Measurements from ENCODE around the gene PTH. TPM values are rescaled to one million over a fixed set of nuclear protein-coding genes. Genes with fewer than 3 reads are reported as not detected.

PTH gene
- total and polyA plus RNA-seq, 4 donors = not detected

GRCh38 chr11:13525257-13525656 is 29.5 kb upstream of the PTH start:
- Histone ChIP-seq H3K9me3 (ENCODE audit: control insufficient read depth in 4 of 4, low read length in 3 of 4) (no peaks in the 10 kb centered on the region), H3K4me1 (ENCODE audit: control insufficient read depth in 4 of 4, insufficient read depth in 4 of 4, low read length in 3 of 4) (no peaks in the 10 kb centered on the region), H3K4me3 (ENCODE audit: low read depth in 1 of 3, low read length in 3 of 3) (no peak overlapping the region), H3K9ac (ENCODE audit: low read depth in 1 of 2, low read length in 2 of 2) (no peak overlapping the region), H3K27ac (ENCODE audit: low read depth in 1 of 2, low read length in 2 of 2) (no peak overlapping the region), H3K27me3 (ENCODE audit: control insufficient read depth in 4 of 4, insufficient read depth in 4 of 4, low read length in 3 of 4) (no peaks in the 10 kb centered on the region), H3K36me3 (ENCODE audit: control insufficient read depth in 4 of 4, insufficient read depth in 3 of 4, low read depth in 1 of 4, low read length in 3 of 4) (no peaks in the 10 kb centered on the region)
- DNase-seq (ENCODE audit: low spot score) = no peak
- TF ChIP-seq, protein P1, sequence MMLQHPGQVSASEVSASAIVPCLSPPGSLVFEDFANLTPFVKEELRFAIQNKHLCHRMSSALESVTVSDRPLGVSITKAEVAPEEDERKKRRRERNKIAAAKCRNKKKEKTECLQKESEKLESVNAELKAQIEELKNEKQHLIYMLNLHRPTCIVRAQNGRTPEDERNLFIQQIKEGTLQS (IDR thresholded peaks at IDR 0.05) = no peak
- TF ChIP-seq HNF4G (IDR thresholded peaks at IDR 0.05) (no peak), GABPA (IDR thresholded peaks at IDR 0.05 in 1 of 2, conservative IDR thresholded peaks at IDR 0.05 in 1 of 2) (no peak), TAF1 (conservative IDR thresholded peaks at IDR 0.05) (no peak), EGR1 (IDR thresholded peaks at IDR 0.05; ENCODE audit: low read depth in 2 of 2) (no peak), FOXA2 (IDR thresholded peaks at IDR 0.05) (no peak), RXRA (IDR thresholded peaks at IDR 0.05) (no peak)
- TF ChIP-seq, protein P2, sequence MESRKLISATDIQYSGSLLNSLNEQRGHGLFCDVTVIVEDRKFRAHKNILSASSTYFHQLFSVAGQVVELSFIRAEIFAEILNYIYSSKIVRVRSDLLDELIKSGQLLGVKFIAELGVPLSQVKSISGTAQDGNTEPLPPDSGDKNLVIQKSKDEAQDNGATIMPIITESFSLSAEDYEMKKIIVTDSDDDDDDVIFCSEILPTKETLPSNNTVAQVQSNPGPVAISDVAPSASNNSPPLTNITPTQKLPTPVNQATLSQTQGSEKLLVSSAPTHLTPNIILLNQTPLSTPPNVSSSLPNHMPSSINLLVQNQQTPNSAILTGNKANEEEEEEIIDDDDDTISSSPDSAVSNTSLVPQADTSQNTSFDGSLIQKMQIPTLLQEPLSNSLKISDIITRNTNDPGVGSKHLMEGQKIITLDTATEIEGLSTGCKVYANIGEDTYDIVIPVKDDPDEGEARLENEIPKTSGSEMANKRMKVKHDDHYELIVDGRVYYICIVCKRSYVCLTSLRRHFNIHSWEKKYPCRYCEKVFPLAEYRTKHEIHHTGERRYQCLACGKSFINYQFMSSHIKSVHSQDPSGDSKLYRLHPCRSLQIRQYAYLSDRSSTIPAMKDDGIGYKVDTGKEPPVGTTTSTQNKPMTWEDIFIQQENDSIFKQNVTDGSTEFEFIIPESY (IDR thresholded peaks at IDR 0.05) = no peak
- 80% methylated on average over 2 of the region's 2 CpGs for WGBS

GRCh38 chr11:13503393-13503792 is 7.6 kb upstream of the PTH start:
- no peak for DNase-seq (ENCODE audit: low spot score)
- no peaks in the 10 kb centered on the region for H3K27me3 ChIP-seq (ENCODE audit: control insufficient read depth in 4 of 4, insufficient read depth in 4 of 4, low read length in 3 of 4)
- 90% methylated on average over 1 of the region's 1 CpG for WGBS

More at GRCh38 chr11:13503393-13503792, 7.6 kb upstream of the PTH start:
- TF ChIP-seq, protein P1 (IDR thresholded peaks at IDR 0.05) = no peak
- TF ChIP-seq CTCF (IDR thresholded peaks at IDR 0.05; ENCODE audit: low read depth, low read length, missing input control) = no peak
- TF ChIP-seq SP1 (IDR thresholded peaks at IDR 0.05) = no peak
- TF ChIP-seq TAF1 (conservative IDR thresholded peaks at IDR 0.05) = no peak
- TF ChIP-seq NR2F2 (IDR thresholded peaks at IDR 0.05) = no peak
- TF ChIP-seq, protein P2 (IDR thresholded peaks at IDR 0.05) = no peak
- TF ChIP-seq, protein P3, sequence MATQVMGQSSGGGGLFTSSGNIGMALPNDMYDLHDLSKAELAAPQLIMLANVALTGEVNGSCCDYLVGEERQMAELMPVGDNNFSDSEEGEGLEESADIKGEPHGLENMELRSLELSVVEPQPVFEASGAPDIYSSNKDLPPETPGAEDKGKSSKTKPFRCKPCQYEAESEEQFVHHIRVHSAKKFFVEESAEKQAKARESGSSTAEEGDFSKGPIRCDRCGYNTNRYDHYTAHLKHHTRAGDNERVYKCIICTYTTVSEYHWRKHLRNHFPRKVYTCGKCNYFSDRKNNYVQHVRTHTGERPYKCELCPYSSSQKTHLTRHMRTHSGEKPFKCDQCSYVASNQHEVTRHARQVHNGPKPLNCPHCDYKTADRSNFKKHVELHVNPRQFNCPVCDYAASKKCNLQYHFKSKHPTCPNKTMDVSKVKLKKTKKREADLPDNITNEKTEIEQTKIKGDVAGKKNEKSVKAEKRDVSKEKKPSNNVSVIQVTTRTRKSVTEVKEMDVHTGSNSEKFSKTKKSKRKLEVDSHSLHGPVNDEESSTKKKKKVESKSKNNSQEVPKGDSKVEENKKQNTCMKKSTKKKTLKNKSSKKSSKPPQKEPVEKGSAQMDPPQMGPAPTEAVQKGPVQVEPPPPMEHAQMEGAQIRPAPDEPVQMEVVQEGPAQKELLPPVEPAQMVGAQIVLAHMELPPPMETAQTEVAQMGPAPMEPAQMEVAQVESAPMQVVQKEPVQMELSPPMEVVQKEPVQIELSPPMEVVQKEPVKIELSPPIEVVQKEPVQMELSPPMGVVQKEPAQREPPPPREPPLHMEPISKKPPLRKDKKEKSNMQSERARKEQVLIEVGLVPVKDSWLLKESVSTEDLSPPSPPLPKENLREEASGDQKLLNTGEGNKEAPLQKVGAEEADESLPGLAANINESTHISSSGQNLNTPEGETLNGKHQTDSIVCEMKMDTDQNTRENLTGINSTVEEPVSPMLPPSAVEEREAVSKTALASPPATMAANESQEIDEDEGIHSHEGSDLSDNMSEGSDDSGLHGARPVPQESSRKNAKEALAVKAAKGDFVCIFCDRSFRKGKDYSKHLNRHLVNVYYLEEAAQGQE (IDR thresholded peaks at IDR 0.05) = no peak
- TF ChIP-seq YY1 (IDR thresholded peaks at IDR 0.05) = no peak
- TF ChIP-seq RXRA (IDR thresholded peaks at IDR 0.05) = no peak
- TF ChIP-seq, protein P4, sequence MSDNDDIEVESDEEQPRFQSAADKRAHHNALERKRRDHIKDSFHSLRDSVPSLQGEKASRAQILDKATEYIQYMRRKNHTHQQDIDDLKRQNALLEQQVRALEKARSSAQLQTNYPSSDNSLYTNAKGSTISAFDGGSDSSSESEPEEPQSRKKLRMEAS (IDR thresholded peaks at IDR 0.05) = no peak
- no peak for TF ChIP-seq JUND (IDR thresholded peaks at IDR 0.05)
- no peak for TF ChIP-seq RAD21 (IDR thresholded peaks at IDR 0.05)
- no peak for TF ChIP-seq FOXA1 (IDR thresholded peaks at IDR 0.05)
- TF ChIP-seq EGR1 (IDR thresholded peaks at IDR 0.05; ENCODE audit: low read depth in 2 of 2) = no peak
- no peak for TF ChIP-seq FOXA2 (IDR thresholded peaks at IDR 0.05)
- TF ChIP-seq HNF4G (IDR thresholded peaks at IDR 0.05) = no peak
- TF ChIP-seq GABPA (IDR thresholded peaks at IDR 0.05 in 1 of 2, conservative IDR thresholded peaks at IDR 0.05 in 1 of 2) = no peak
- TF ChIP-seq HNF4A (conservative IDR thresholded peaks at IDR 0.05) = no peak
- Histone ChIP-seq H3K36me3 (ENCODE audit: control insufficient read depth in 4 of 4, insufficient read depth in 3 of 4, low read depth in 1 of 4, low read length in 3 of 4) (no peaks in the 10 kb centered on the region), H3K4me1 (ENCODE audit: control insufficient read depth in 4 of 4, insufficient read depth in 4 of 4, low read length in 3 of 4) (no peaks in the 10 kb centered on the region), H3K27ac (ENCODE audit: low read depth in 1 of 2, low read length in 2 of 2) (no peak overlapping the region), H3K9ac (ENCODE audit: low read depth in 1 of 2, low read length in 2 of 2) (no peak overlapping the region), H3K4me3 (ENCODE audit: low read depth in 1 of 3, low read length in 3 of 3) (no peak overlapping the region), H3K9me3 (ENCODE audit: control insufficient read depth in 4 of 4, low read length in 3 of 4) (no peaks in the 10 kb centered on the region)

All from liver (tissue), 9 donors.